Stimulated activated CD8-positive, alpha-beta memory T cell treated with anti-CD3 and anti-CD28 coated beads, Interleukin-12 subunit alpha, Interleukin-12 subunit beta, amount 100 ng/mL, for 1 hour (primary cell): Measurements from ENCODE around the gene ZBTB16.
A peak's percentile ranks its signal among the peaks of the same experiment; 100 is the strongest.

ENCODE experiments used
- DNase-seq: peaks from one replicate; pipeline ENCODE4 v3.0.0-alpha.2; 2020; ENCODE audit warnings: low read depth

Gene ZBTB16

DNA sequence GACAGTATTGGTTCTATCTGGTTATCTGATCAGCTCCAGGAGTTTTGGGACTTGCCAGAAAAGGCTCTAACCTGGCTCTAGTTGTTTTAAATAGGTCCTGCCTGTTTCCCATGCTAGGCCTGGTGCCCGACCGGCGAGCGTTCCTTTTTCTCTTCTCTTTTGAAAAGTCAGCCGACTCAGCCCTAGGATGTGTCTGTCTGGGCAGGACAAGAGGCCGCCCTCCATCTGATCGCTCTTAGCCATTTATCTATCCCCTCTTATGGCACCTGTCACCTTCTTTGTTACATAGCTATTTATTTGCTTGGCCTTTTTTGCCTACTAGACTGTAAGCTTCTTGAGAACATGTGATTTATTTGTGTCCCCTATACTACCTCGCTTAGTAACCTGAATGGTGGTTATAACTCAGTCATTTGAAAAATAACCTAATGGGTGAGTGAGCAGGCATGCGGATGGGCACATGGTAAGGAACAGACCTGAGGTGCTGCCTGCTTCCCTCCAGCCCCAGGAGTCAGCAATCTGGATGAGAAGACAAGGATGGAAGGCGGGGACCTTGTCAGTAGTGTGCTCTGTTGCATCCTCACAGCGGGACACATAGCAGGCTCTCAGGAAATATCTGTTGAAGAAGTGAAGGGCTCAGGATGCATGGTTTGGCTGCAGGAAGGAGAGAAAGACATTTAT is 108.4 kb downstream of the ZBTB16 start:
- no peak for DNase-seq

GRCh38 chr11:114168691-114169090 is 109.2 kb downstream of the ZBTB16 start:
- DNase-seq = no peak

DNA sequence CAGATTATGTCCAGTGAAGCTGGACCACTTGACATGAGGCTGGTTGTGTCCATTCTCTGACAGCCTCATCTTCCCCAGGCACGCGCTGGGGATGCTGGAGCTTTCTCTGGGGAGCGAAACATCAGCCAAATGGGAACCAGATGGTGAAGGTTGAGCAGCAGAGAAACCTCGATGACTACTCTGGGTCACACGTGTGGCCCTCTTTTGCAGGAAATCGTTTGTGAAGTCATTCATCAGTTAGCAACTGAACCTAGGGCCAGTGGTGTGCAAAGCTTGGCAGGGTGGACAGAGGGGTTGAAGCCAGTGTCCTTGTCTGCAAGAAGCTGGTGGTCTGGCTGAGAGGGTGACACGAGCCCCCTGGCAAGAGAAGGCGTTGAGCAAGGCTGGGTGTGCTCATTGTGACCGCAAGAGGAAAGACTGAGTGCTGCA is 109.8 kb downstream of the ZBTB16 start:
- no peak for DNase-seq

GRCh38 chr11:114169821-114170220 is 110.3 kb downstream of the ZBTB16 start:
- DNase-seq = no peak

GRCh38 chr11:114170226-114170625 is 110.7 kb downstream of the ZBTB16 start:
- DNase-seq = no peak

GRCh38 chr11:114171257-114172054 is 111.9 kb downstream of the ZBTB16 start:
- no peak for DNase-seq

DNA sequence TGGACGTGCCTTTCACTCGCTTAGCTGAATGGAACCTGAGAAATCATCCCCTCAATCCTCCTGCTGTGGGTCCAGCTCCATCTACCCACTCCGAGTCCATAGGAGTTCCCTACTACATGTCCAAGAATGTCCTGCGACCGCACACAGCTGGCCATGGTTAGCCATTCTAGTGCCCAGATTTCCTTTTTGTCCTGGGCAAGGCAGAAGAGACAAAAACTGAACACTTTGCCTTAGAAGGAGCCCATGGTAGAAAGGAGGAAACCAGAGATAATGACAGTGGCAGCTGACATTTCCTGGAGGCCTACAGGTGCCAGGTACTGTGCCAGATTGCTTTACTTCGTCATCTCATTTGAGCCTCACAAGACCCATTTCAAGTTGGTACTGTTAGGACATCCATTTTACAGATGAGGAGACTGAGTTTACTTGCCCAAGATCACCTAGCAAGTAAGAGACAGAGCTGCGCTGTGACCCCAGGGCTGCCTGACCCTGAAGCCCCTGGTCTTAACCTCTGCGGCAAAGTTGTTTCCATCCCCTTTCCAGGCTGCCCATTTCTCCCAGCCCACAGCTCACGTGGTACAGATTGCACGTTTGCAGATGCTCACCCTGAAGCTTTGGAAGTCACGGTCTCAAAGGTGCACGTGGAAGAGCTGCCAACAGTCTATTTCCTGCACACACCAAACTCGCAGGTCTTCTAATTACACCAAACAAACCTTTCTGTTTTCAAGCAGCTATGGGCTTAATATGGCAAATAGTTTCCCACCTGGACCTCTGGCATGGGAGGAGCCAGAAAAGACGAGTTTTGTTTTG is 112.7 kb downstream of the ZBTB16 start:
- DNase-seq = no peak

- DNase-seq = no peak
Measured at GRCh38 chr11:114172871-114173444, 113.4 kb downstream of the ZBTB16 start.

DNA sequence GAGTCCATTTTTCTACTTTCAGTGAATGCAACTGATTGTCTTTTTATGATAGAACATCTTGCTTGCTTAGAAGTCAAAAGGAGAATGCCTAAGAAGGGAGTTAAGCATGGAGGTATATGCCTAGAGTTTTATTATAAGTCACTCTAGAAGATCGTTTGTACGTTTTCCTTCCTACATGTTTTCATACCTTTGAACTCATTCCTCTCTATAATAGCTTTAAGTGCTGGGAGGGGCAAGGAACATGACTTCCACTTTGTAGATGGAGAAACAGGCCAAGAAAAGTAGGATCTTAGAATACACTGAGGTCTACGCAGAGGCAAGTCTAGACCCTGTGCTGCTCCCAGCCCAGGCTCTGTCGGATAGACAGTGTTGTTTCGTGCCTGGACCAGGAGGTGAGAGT is 114.3 kb downstream of the ZBTB16 start:
- no peak for DNase-seq

- no peak for DNase-seq
Measured at GRCh38 chr11:114174712-114175495, 115.4 kb downstream of the ZBTB16 start.

DNA sequence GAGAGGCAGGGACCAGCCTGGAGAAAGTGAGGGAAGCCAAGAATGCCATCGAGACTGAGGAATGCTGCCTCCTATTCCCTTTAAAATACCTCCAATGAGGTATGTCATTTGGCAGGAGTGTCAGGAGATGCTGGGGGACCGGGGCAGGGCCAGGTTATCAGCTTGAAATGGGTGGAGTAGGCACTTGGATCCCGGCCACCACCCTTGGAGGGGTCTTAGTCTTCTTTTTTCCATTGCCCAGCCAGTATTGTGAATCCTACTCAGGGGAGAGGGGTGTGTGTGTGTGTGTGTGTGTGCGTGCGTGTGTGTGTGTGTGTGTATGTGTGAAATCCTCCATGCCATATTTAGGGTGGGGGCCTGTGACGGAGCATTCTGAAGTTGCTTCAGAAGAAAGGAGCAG is 116.2 kb downstream of the ZBTB16 start:
- DNase-seq = no peak

- DNase-seq = no peak
Measured at GRCh38 chr11:114176321-114176720, 116.8 kb downstream of the ZBTB16 start.

DNA sequence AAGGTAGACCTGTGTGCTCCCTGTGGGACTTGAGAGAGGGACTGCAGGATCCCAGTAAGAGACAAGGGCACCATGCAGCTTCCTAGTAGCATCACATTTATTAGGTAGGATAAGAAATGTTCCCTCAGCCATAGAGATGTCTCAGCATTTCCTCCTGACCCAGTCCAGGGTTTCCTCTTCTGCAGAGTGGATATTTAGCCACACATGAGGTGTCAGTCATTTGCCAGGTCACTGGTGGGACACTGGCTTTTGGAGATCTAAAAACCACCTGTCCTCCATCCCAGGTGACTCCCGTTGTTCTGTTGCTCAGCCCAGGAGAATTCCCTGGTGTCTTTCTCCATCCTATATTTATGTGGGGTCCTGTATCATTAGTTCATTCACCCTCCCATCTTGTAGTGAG is 119.1 kb downstream of the ZBTB16 start:
- DNase-seq = no peak

GRCh38 chr11:114179234-114179941 is 119.9 kb downstream of the ZBTB16 start:
- DNase-seq = no peak

- no peak for DNase-seq
Measured at GRCh38 chr11:114180301-114181055, 121.0 kb downstream of the ZBTB16 start.

GRCh38 chr11:114181195-114181594 is 121.7 kb downstream of the ZBTB16 start:
- DNase-seq = no peak

DNA sequence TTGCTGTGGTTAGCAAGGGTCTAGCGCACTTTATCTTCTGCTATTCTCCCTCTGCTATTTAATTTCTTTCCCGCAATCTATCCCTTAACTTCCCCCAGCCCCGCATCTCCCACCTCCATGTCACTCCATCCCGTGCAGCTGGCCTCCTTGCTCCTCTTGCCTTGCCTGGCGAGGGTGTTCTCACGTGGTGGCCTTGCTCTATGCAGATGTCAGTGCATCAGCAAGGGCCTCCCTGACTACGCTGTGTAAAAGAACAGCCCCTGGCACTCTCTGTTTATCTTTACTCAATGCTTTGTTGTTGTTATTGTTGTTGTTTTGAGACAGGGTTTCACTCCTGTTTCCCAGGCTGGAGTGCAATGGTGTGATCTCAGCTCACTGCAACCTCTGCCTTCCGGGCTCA is 122.2 kb downstream of the ZBTB16 start:
- DNase-seq = no peak

DNA sequence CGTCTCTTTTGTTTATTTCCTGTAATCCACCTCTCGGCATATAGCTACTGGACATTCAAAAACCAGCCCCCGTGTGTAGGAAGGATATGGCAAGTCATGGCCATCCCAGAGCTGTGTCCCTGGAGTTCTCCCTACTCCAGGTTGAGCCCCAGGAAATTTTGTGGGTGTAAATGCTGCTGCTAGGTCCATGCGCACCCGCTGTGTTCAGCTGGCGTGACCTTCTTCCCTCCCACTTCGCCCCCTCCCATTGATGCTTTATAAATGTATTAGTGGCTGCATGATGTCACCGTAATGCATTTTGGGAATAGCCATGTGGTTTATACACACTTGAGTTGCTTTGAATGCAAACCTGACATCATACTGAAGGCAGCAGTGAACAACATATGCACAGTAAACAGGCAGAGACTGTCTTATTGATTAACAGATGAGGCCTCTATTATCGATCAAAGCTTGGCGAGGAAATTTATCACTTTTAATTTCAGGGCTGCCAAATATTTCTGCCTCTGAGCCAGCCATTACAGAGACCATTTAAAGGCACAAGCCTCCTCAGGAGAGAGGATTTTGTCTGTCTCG is 123.0 kb downstream of the ZBTB16 start:
- no peak for DNase-seq

GRCh38 chr11:114183044-114183511 is 123.6 kb downstream of the ZBTB16 start:
- DNase-seq = peak; percentile 39

DNA sequence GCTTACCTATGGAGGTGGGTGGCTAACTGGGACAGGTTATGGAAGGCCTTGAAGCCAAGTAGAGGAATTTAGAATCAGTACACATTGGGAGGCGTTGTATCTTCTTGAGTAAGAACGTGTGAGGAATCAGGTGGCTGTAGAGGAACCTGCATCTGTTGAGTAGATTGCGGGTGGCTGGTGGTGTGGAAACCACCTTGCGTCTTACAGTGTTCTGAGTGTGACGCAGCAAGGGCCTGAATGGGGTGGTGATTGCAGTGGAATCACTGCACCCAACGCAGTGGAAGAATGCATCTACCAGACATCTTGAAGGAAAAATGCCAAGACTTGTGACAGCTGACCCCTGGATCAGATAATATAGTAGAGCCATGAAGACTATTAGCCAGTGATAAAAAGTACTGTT is 125.9 kb downstream of the ZBTB16 start:
- DNase-seq = no peak
